Vagina (tissue), 2 donors: ENCODE results near the gene SPTBN4.

Source experiments
- CTCF ChIP-seq, 3 experiments: fragments of 450-650 bp in 2 of 3; fragments of 200-600 bp in 1 of 3; sonication (generic) in 1 of 3; IDR thresholded peaks; one replicate each; pipeline ENCODE4 v1.5.1; 2017 to 2019; ENCODE audit warnings: antibody characterized with exemption in 3 of 3, mild to moderate bottlenecking in 2 of 3, moderate library complexity in 2 of 3
- POLR2A ChIP-seq, 2 donors: fragments of 450-650 bp; IDR thresholded peaks; one replicate each; pipeline ENCODE4 v1.6.1; 2017; ENCODE audit warnings: antibody characterized with exemption in 2 of 2, mild to moderate bottlenecking in 2 of 2, moderate library complexity in 2 of 2

GRCh38 chr19:40543029-40543597 lies 76.3 kb downstream of the SPTBN4 start:
- TF ChIP-seq POLR2A (IDR thresholded peaks at IDR 0.05) (no peak), CTCF (IDR thresholded peaks at IDR 0.05) (no peak)
